ENCODE measurements around the gene ATP6V0B.
A peak's percentile ranks its signal among the peaks of the same experiment; 100 is the strongest.

ATP6V0B gene

GRCh38 chr1:43946236-43947060, 28.3 kb upstream of the ATP6V0B start, which contains the start of gene IPO13:
TSS of gene IPO13 (plus strand) at chr1:43946950. CDS start at chr1:43947601, 651 bp downstream.
- DNase-seq = peak; percentile 97

- DNase-seq = peak; percentile 16
Measured at GRCh38 chr1:43947061-43947873, 27.5 kb upstream of the ATP6V0B start.

GRCh38 chr1:43947874-43948437, 26.8 kb upstream of the ATP6V0B start:
- no peak for DNase-seq

- DNase-seq = no peak
Measured at GRCh38 chr1:43949678-43950077, 25.1 kb upstream of the ATP6V0B start.

- DNase-seq = no peak
Measured at GRCh38 chr1:43951021-43951985, 23.5 kb upstream of the ATP6V0B start.

GRCh38 chr1:43952731-43953346, 21.9 kb upstream of the ATP6V0B start:
- no peak for DNase-seq

GRCh38 chr1:43953361-43953760, 21.4 kb upstream of the ATP6V0B start:
- DNase-seq = no peak

- no peak for DNase-seq
Measured at GRCh38 chr1:43954036-43954435, 20.7 kb upstream of the ATP6V0B start.

GRCh38 chr1:43956234-43956633, 18.5 kb upstream of the ATP6V0B start:
- DNase-seq = no peak

GRCh38 chr1:43957407-43958040, 17.2 kb upstream of the ATP6V0B start:
- DNase-seq = no peak

- DNase-seq = no peak
Measured at GRCh38 chr1:43958351-43959255, 16.2 kb upstream of the ATP6V0B start.

- no peak for DNase-seq
Measured at GRCh38 chr1:43960798-43961197, 14.0 kb upstream of the ATP6V0B start.

GRCh38 chr1:43961692-43962091, 13.1 kb upstream of the ATP6V0B start:
- DNase-seq = no peak

- no peak for DNase-seq
Measured at GRCh38 chr1:43962324-43962723, 12.4 kb upstream of the ATP6V0B start.

GRCh38 chr1:43963006-43963405, 11.8 kb upstream of the ATP6V0B start:
- no peak for DNase-seq

GRCh38 chr1:43963890-43964289, 10.9 kb upstream of the ATP6V0B start:
- DNase-seq = no peak

GRCh38 chr1:43965316-43965715, 9.4 kb upstream of the ATP6V0B start:
- DNase-seq = no peak

- no peak for DNase-seq
Measured at GRCh38 chr1:43968348-43968948, 6.3 kb upstream of the ATP6V0B start.

GRCh38 chr1:43969416-43969745, 5.4 kb upstream of the ATP6V0B start:
- DNase-seq = no peak
